Panc1 (cell line): ENCODE results near the gene IL3RA. TPM values are rescaled to one million over a fixed set of nuclear protein-coding genes. Genes with fewer than 3 reads are reported as not detected.

Experiments
- ATAC-seq: fragments of 200-7000 bp; cut with Tn5 transposase; 2 replicates; pipeline ENCODE4 v1.9.1; 2020; ENCODE audit warnings: mild to moderate bottlenecking, moderate library complexity
- BruUV-seq: library from RNA; stranded (reverse); fragments of 400-500 nt; replicated peaks from 2 replicates; lab custom pipeline; 2021; lab: Mats Ljungman, UMichigan
- CTCF ChIA-PET: fragments of 300-600 bp; sonication (Branson Sonifier 250); formaldehyde crosslinking; loops from one replicate; lab custom pipeline; 2022; ENCODE audit warnings: antibody characterized with exemption; lab: Charles Lee
- POLR2A ChIA-PET: fragments of 300-600 bp; sonication (Branson Sonifier 250); formaldehyde crosslinking; loops from one replicate; lab custom pipeline; 2022; ENCODE audit warnings: antibody characterized with exemption; lab: Charles Lee
- DNase-seq: peaks from one replicate; pipeline ENCODE4 v3.0.0-alpha.2; 2010; ENCODE audit warnings: low read depth, low spot score
- H3K27ac ChIP-seq: 2 replicates; pipeline ENCODE4 v1.5.1; 2011; ENCODE audit warnings: mild to moderate bottlenecking, low read length, inconsistent platforms
- H3K27me3 ChIP-seq: fragments of 200-500 bp; sonication (Bioruptor generic); 2 replicates; pipeline ENCODE4 v1.6.0; 2014; ENCODE audit warnings: low read length, inconsistent platforms; ENCODE audit not compliant: control insufficient read depth, insufficient read depth
- H3K36me3 ChIP-seq: fragments of 200-500 bp; sonication (Bioruptor generic); 2 replicates; pipeline ENCODE4 v1.5.1; 2014; ENCODE audit warnings: inconsistent platforms, mild to moderate bottlenecking, low read length, moderate library complexity; ENCODE audit not compliant: control insufficient read depth, insufficient read depth
- H3K4me1 ChIP-seq: 2 replicates; pipeline ENCODE4 v1.5.1; 2011; ENCODE audit warnings: inconsistent platforms, mild to moderate bottlenecking, low read length, moderate library complexity; ENCODE audit not compliant: control insufficient read depth, insufficient read depth
- H3K4me3 ChIP-seq, 2 experiments: 2 replicates each; pipeline ENCODE4 v1.5.1; 2011 to 2012; ENCODE audit warnings: low read depth in 2 of 2, low read length in 2 of 2, mild to moderate bottlenecking in 2 of 2, inconsistent platforms in 1 of 2, moderate library complexity in 1 of 2
- H3K9me3 ChIP-seq: fragments of 200-500 bp; sonication (Bioruptor generic); 2 replicates; pipeline ENCODE4 v1.5.1; 2014; ENCODE audit warnings: low read depth, mild to moderate bottlenecking, inconsistent platforms, low read length, moderate library complexity; ENCODE audit not compliant: control insufficient read depth, insufficient read depth
- POLR2AphosphoS5 ChIP-seq: IDR thresholded peaks from 2 replicates; pipeline ENCODE4 v1.6.1; 2012; ENCODE audit warnings: mild to moderate bottlenecking, low read depth, low read length, moderate library complexity
- SIN3A ChIP-seq: IDR thresholded peaks from 2 replicates; pipeline ENCODE4 v1.6.1; 2012; ENCODE audit warnings: low read depth, mild to moderate bottlenecking, low read length, moderate library complexity, borderline replicate concordance; ENCODE audit not compliant: insufficient read depth
- TCF7L2 ChIP-seq: IDR thresholded peaks from 2 replicates; pipeline ENCODE4 v1.6.1; 2011; ENCODE audit warnings: mild to moderate bottlenecking, low read depth, low read length, inconsistent platforms
- in situ Hi-C: cut with HindIII; loops from 2 replicates; pipeline ENCODE4 v1.10.0; 2016; ENCODE audit warnings: low sequenced_read_pairs, low pct_unique_long_range_greater_than_20kb
- intact Hi-C: fragments of 100-400 bp; cut with micrococcal nuclease; formaldehyde crosslinking; loops from one replicate; pipeline ENCODE4 v1.10.0; 2022; ENCODE audit not compliant: unreplicated experiment
- total RNA-seq: library from RNA; stranded (reverse); gene quantifications from one replicate; pipeline ENCODE4 v1.2.1, GENCODE V29; 2021; ENCODE audit not compliant: unreplicated experiment
- TF ChIP-seq, protein P1 (sequence below), 2 experiments: IDR thresholded peaks; 2 replicates each; pipeline ENCODE4 v1.6.1; 2011 to 2012; ENCODE audit warnings: low read depth in 2 of 2, control low read depth in 1 of 2, low read length in 1 of 2, mild to moderate bottlenecking in 1 of 2, moderate library complexity in 1 of 2; ENCODE audit not compliant: insufficient read depth in 1 of 2
- TF ChIP-seq, protein P2 (sequence below): fragments of 450-650 bp; IDR thresholded peaks from 2 replicates; pipeline ENCODE4 v1.5.1; 2017; ENCODE audit warnings: mild to moderate bottlenecking

IL3RA gene
- total RNA-seq, 1 experiment from 2014 or later, result 0.28 TPM

DNA sequence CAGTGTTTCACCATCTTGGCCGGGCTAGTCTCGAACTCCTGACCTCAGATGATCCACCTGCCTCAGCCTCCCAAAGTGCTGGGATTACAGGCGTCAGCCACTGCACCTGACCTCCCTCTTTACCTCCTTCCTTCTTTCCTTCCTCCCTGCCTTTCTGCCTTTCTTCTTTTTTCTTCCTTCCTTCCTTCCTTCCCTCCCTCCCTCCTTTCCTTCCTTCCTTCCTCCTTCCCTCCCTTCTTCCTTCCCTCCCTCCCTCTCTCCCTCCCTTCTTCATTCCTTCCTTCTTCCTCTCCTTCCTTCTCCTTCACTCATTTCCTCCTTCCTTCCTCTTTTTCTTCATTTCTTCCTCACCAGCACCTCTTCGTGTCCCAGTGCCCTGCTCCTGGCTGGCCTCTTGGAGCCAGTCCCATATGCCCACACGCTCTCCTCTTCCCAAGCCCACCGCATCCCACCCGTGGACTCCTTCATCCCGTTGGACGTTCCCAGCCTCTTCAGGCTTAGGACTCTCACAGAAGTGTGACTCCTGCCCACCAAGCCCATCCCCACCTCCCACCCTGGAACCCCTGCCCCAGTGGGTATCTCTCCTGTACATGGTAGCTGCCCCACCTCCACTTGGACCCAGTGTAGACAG, 45.4 kb upstream of the IL3RA start:
- ATAC-seq, result no peak

DNA sequence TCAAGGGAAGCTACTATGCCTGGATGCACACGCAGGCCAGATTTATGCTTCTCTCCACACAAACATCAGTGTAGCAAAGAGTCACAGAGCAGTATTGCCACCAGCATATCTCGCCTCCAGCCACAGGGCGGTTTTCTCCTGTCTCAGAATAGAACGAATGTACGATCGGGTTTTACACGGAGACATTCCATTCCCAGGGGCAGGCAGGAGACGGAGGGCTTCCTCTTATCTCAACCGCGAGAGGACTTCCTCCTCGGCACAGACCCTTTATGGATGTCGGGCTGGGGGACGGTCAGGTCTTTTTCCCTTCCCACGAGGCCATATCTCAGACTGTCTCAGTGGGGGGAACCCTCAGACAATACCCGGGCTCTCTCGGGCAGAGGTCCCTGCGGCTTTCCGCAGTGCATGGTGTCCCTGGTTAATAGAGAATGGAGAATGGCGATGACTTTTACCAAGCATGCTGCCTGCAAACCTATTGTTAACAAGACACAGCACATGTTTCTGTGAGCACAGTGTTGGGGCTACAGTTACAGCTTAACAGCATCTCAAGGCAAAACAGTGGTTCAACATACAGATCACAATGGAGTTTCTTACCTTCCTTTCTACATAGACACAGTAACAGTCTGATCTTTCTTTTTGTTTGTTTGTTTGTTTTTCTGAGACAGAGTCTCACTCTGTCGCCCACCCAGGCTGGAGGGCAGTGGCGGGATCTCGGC, 43.9 kb upstream of the IL3RA start:
- no peak for TF ChIP-seq TCF7L2
- TF ChIP-seq, protein P1, sequence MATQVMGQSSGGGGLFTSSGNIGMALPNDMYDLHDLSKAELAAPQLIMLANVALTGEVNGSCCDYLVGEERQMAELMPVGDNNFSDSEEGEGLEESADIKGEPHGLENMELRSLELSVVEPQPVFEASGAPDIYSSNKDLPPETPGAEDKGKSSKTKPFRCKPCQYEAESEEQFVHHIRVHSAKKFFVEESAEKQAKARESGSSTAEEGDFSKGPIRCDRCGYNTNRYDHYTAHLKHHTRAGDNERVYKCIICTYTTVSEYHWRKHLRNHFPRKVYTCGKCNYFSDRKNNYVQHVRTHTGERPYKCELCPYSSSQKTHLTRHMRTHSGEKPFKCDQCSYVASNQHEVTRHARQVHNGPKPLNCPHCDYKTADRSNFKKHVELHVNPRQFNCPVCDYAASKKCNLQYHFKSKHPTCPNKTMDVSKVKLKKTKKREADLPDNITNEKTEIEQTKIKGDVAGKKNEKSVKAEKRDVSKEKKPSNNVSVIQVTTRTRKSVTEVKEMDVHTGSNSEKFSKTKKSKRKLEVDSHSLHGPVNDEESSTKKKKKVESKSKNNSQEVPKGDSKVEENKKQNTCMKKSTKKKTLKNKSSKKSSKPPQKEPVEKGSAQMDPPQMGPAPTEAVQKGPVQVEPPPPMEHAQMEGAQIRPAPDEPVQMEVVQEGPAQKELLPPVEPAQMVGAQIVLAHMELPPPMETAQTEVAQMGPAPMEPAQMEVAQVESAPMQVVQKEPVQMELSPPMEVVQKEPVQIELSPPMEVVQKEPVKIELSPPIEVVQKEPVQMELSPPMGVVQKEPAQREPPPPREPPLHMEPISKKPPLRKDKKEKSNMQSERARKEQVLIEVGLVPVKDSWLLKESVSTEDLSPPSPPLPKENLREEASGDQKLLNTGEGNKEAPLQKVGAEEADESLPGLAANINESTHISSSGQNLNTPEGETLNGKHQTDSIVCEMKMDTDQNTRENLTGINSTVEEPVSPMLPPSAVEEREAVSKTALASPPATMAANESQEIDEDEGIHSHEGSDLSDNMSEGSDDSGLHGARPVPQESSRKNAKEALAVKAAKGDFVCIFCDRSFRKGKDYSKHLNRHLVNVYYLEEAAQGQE (IDR thresholded peaks at IDR 0.05; ENCODE audit: insufficient read depth in 1 of 2, low read depth in 2 of 2, low read length in 1 of 2), result no peak
- TF ChIP-seq, protein P2, sequence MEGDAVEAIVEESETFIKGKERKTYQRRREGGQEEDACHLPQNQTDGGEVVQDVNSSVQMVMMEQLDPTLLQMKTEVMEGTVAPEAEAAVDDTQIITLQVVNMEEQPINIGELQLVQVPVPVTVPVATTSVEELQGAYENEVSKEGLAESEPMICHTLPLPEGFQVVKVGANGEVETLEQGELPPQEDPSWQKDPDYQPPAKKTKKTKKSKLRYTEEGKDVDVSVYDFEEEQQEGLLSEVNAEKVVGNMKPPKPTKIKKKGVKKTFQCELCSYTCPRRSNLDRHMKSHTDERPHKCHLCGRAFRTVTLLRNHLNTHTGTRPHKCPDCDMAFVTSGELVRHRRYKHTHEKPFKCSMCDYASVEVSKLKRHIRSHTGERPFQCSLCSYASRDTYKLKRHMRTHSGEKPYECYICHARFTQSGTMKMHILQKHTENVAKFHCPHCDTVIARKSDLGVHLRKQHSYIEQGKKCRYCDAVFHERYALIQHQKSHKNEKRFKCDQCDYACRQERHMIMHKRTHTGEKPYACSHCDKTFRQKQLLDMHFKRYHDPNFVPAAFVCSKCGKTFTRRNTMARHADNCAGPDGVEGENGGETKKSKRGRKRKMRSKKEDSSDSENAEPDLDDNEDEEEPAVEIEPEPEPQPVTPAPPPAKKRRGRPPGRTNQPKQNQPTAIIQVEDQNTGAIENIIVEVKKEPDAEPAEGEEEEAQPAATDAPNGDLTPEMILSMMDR, result no peak
- no peak for TF ChIP-seq SIN3A
- TF ChIP-seq POLR2AphosphoS5, result no peak
- intact Hi-C loops (no loop called here), in situ Hi-C loops (no loop called here)
- Histone ChIP-seq H3K36me3 (no peaks in the 10 kb centered on the region), H3K9me3 (no peaks in the 10 kb centered on the region), H3K27me3 (no peaks in the 10 kb centered on the region), H3K4me3 (no peak overlapping the region), H3K4me1 (no peaks in the 10 kb centered on the region), H3K27ac (no peak overlapping the region)
- no peak for DNase-seq
- ChIA-PET POLR2A (no interaction called here), CTCF (no interaction called here)
- BruUV-seq, result no TSS peak
- 0 out of 2 replicates have a peak, but pooled peaks have one; percentile 38 for ATAC-seq

More for the DNA sequence above, 45.4 kb upstream of the IL3RA start:
- no peaks in the 10 kb centered on the region for H3K27me3 ChIP-seq
- H3K27ac ChIP-seq, result no peak overlapping the region
- no peak for DNase-seq
- in situ Hi-C loops (no loop called here), intact Hi-C loops (no loop called here)
- TF ChIP-seq TCF7L2, result no peak
- TF ChIP-seq, protein P1 (IDR thresholded peaks at IDR 0.05; ENCODE audit: insufficient read depth in 1 of 2, low read depth in 2 of 2, low read length in 1 of 2), result no peak
- TF ChIP-seq POLR2AphosphoS5, result no peak
- no peak for TF ChIP-seq SIN3A
- TF ChIP-seq, protein P2, result no peak
- H3K9me3 ChIP-seq, result no peaks in the 10 kb centered on the region
- H3K4me1 ChIP-seq, result no peaks in the 10 kb centered on the region
- BruUV-seq, result no TSS peak
- POLR2A ChIA-PET, result no interaction called here
- H3K4me3 ChIP-seq, result no peak overlapping the region
- CTCF ChIA-PET, result no interaction called here
- H3K36me3 ChIP-seq, result no peaks in the 10 kb centered on the region
